Keratinocyte (primary cell): ENCODE data around the gene RBPJ.

Source experiments
- EZH2 ChIP-seq: IDR thresholded peaks from one replicate; pipeline ENCODE4 v1.6.1; 2012; ENCODE audit warnings: inconsistent platforms, mild to moderate bottlenecking, low read length, moderate library complexity
- TF ChIP-seq, protein P1 (sequence below), 3 experiments: IDR thresholded peaks in 1 of 3; conservative IDR thresholded peaks in 1 of 3; optimal IDR thresholded peaks in 1 of 3; 2 replicates in 2 of 3; 3 replicates in 1 of 3; pipeline versions ENCODE3 to v1.5.1; 2011; ENCODE audit warnings: low read length in 3 of 3, mild to moderate bottlenecking in 3 of 3, moderate library complexity in 2 of 3, control low read depth in 1 of 3, inconsistent platforms in 1 of 3; ENCODE audit not compliant: insufficient read depth in 2 of 3; ENCODE audit errors: extremely low read depth in 1 of 3

- no peak for TF ChIP-seq EZH2
- TF ChIP-seq, protein P1, sequence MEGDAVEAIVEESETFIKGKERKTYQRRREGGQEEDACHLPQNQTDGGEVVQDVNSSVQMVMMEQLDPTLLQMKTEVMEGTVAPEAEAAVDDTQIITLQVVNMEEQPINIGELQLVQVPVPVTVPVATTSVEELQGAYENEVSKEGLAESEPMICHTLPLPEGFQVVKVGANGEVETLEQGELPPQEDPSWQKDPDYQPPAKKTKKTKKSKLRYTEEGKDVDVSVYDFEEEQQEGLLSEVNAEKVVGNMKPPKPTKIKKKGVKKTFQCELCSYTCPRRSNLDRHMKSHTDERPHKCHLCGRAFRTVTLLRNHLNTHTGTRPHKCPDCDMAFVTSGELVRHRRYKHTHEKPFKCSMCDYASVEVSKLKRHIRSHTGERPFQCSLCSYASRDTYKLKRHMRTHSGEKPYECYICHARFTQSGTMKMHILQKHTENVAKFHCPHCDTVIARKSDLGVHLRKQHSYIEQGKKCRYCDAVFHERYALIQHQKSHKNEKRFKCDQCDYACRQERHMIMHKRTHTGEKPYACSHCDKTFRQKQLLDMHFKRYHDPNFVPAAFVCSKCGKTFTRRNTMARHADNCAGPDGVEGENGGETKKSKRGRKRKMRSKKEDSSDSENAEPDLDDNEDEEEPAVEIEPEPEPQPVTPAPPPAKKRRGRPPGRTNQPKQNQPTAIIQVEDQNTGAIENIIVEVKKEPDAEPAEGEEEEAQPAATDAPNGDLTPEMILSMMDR (optimal IDR thresholded peaks at IDR 0.05 in 1 of 3, IDR thresholded peaks at IDR 0.05 in 1 of 3, conservative IDR thresholded peaks at IDR 0.05 in 1 of 3; ENCODE audit: extremely low read depth in 1 of 3, insufficient read depth in 2 of 3, low read length in 3 of 3): no peak
These were observed 9.2 kb upstream of the RBPJ start for GRCh38 chr4:26311633-26312032.
